CD4-positive, alpha-beta T cell treated with Interferon alpha-2 for 1 hour (primary cell): ENCODE results near the gene TPSD1.
"Not testable (repeated sequence)": the region's sequence is repeated elsewhere in the genome, so short reads cannot be mapped to it uniquely, and the experiment has no call there.

ENCODE experiments used
- DNase-seq, 2 donors: peaks; one replicate each; pipeline ENCODE4 v3.0.0-alpha.2; 2020 to 2022

Gene TPSD1

GRCh38 chr16:1263591-1264344, 7.9 kb downstream of the TPSD1 start:
- no peak for DNase-seq

- DNase-seq: no peak
Observed at GRCh38 chr16:1264345-1265089, 8.6 kb downstream of the TPSD1 start.

- DNase-seq: no peak
Observed at GRCh38 chr16:1265090-1265630, 9.3 kb downstream of the TPSD1 start.

- no peak for DNase-seq
Observed at GRCh38 chr16:1265826-1266225, 10.0 kb downstream of the TPSD1 start.

- DNase-seq: not testable (repeated sequence)
Observed at GRCh38 chr16:1269418-1269817, 13.5 kb downstream of the TPSD1 start.

- no peak for DNase-seq
Observed at GRCh38 chr16:1271380-1271723, 15.5 kb downstream of the TPSD1 start.

GRCh38 chr16:1271724-1272413, 16.0 kb downstream of the TPSD1 start:
- not testable (repeated sequence) for DNase-seq

- no peak for DNase-seq
Observed at GRCh38 chr16:1272453-1273198, 16.8 kb downstream of the TPSD1 start.

- no peak for DNase-seq
Observed at GRCh38 chr16:1273816-1274215, 17.9 kb downstream of the TPSD1 start.

- DNase-seq: no peak
Observed at GRCh38 chr16:1274767-1275166, 18.9 kb downstream of the TPSD1 start.

GRCh38 chr16:1275791-1276579, 20.1 kb downstream of the TPSD1 start:
- DNase-seq: no peak

- DNase-seq: no peak
Observed at GRCh38 chr16:1276580-1276878, 20.7 kb downstream of the TPSD1 start.

- no peak for DNase-seq
Observed at GRCh38 chr16:1277151-1277598, 21.3 kb downstream of the TPSD1 start.

GRCh38 chr16:1277617-1278282, 21.9 kb downstream of the TPSD1 start:
- DNase-seq: no peak

GRCh38 chr16:1278477-1278876, 22.6 kb downstream of the TPSD1 start:
- DNase-seq: no peak

GRCh38 chr16:1279081-1279944, 23.4 kb downstream of the TPSD1 start:
- DNase-seq: no peak

- no peak for DNase-seq
Observed at GRCh38 chr16:1279945-1280589, 24.2 kb downstream of the TPSD1 start.

- no peak for DNase-seq
Observed at GRCh38 chr16:1280783-1281182, 24.9 kb downstream of the TPSD1 start.

GRCh38 chr16:1281517-1281916, 25.6 kb downstream of the TPSD1 start:
- DNase-seq: no peak
